NB4 (cell line): ENCODE results near the gene TMED1.

Experiments
- DNase-seq: peaks from one replicate; pipeline ENCODE4 v3.0.0; 2010; ENCODE audit warnings: low read depth
- H3K4me3 ChIP-seq: one replicate; pipeline ENCODE4 v1.5.1; 2011; ENCODE audit warnings: mild to moderate bottlenecking, low read depth, low read length, moderate library complexity
- CTCF ChIP-seq: IDR thresholded peaks from one replicate; pipeline ENCODE4 v1.5.1; 2012; ENCODE audit warnings: low read depth, low read length
- MAX ChIP-seq: IDR thresholded peaks from 2 replicates; pipeline ENCODE4 v1.6.1; 2011; ENCODE audit warnings: low read depth, low read length
- MYC ChIP-seq: IDR thresholded peaks from 2 replicates; pipeline ENCODE4 v1.6.1; 2011; ENCODE audit warnings: low read depth, low read length
- POLR2A ChIP-seq: IDR thresholded peaks from 2 replicates; pipeline ENCODE4 v1.6.1; 2011; ENCODE audit warnings: mild to moderate bottlenecking; ENCODE audit not compliant: insufficient read length; ENCODE audit errors: extremely low read depth

The TMED1 gene

GRCh38 chr19:10854350-10855089 is 18.5 kb upstream of the TMED1 start:
- TF ChIP-seq MYC = no peak
- TF ChIP-seq MAX = no peak
- TF ChIP-seq CTCF = no peak
- no peak for TF ChIP-seq POLR2A
- peak; percentile 67 for DNase-seq
- no peak overlapping the region for H3K4me3 ChIP-seq

GRCh38 chr19:10852941-10853340 is 16.9 kb upstream of the TMED1 start:
- no peak overlapping the region for H3K4me3 ChIP-seq
- no peak for DNase-seq
- TF ChIP-seq POLR2A (no peak), CTCF (no peak), MAX (no peak), MYC (no peak)

GRCh38 chr19:10852098-10852800 is 16.2 kb upstream of the TMED1 start:
- no peak for DNase-seq
- TF ChIP-seq POLR2A (no peak), MAX (no peak)
- H3K4me3 ChIP-seq = no peak overlapping the region

GRCh38 chr19:10850631-10851030 is 14.6 kb upstream of the TMED1 start:
- DNase-seq = no peak
- H3K4me3 ChIP-seq = no peak overlapping the region
- TF ChIP-seq MYC = no peak
- TF ChIP-seq CTCF = no peak
- no peak for TF ChIP-seq MAX
- TF ChIP-seq POLR2A = no peak

- no peak within 1 kb of the TSS for H3K4me3 ChIP-seq
- TF ChIP-seq CTCF (no peak), MYC (no peak), MAX (0 out of 2 replicates have a peak, but pooled peaks have one; percentile 32), POLR2A (no peak)
- DNase-seq = peak; percentile 78
Measured at GRCh38 chr19:10848230-10848856, 12.3 kb upstream of the TMED1 start, which contains the start of gene C19orf38. Gene C19orf38, plus strand, starts transcription at chr19:10848415. Its CDS starts 94 bp downstream, at chr19:10848509.
